Neural progenitor cell (in vitro differentiated cells): Measurements from ENCODE around the gene TSGA10IP. TPM values are rescaled to one million over a fixed set of nuclear protein-coding genes. Genes with fewer than 3 reads are reported as not detected.

Source experiments
- DNase-seq: peaks from one replicate; pipeline ENCODE4 v3.0.0-alpha.2; 2016; ENCODE audit warnings: low spot score
- H2AFZ ChIP-seq: fragments of 200-600 bp; sonication (generic); replicated peaks from 2 replicates; pipeline ENCODE4 v1.6.1; 2016; ENCODE audit warnings: antibody characterized with exemption
- H3F3A ChIP-seq: fragments of 200-600 bp; sonication (generic); 2 replicates; pipeline ENCODE4 v1.6.1; 2016; ENCODE audit warnings: antibody characterized with exemption, low read depth
- H3K27ac ChIP-seq: fragments of 200-600 bp; sonication (generic); 2 replicates; pipeline ENCODE4 v1.5.1; 2016; ENCODE audit warnings: mild to moderate bottlenecking
- H3K27me3 ChIP-seq: fragments of 200-600 bp; sonication (generic); 2 replicates; pipeline ENCODE4 v1.6.1; 2016; ENCODE audit warnings: mild to moderate bottlenecking, moderate library complexity
- H3K36me3 ChIP-seq: fragments of 200-600 bp; sonication (generic); 2 replicates; pipeline ENCODE4 v1.5.1; 2016
- H3K4me1 ChIP-seq: fragments of 200-600 bp; sonication (generic); 2 replicates; pipeline ENCODE4 v1.6.1; 2016; ENCODE audit warnings: mixed run types
- H3K4me2 ChIP-seq: fragments of 200-600 bp; sonication (generic); 2 replicates; pipeline ENCODE4 v1.6.1; 2016
- H3K4me3 ChIP-seq: fragments of 200-600 bp; sonication (generic); 2 replicates; pipeline ENCODE4 v1.5.1; 2016
- H3K79me2 ChIP-seq: fragments of 200-600 bp; sonication (generic); 2 replicates; pipeline ENCODE4 v1.6.1; 2016; ENCODE audit warnings: low read depth
- H3K9ac ChIP-seq: fragments of 200-600 bp; sonication (generic); 2 replicates; pipeline ENCODE4 v1.6.1; 2016
- H3K9me3 ChIP-seq: fragments of 200-600 bp; sonication (generic); 2 replicates; pipeline ENCODE4 v1.5.1; 2016; ENCODE audit warnings: low read depth
- H4K20me1 ChIP-seq: fragments of 200-600 bp; sonication (generic); 2 replicates; pipeline ENCODE4 v1.6.1; 2016; ENCODE audit warnings: low read depth
- H3K27ac Mint-ChIP-seq: 3 replicates; pipeline ENCODE4 v1.8.0; 2021; ENCODE audit warnings: mixed read lengths
- H3K27me3 Mint-ChIP-seq: 2 replicates; pipeline ENCODE4 v1.8.0; 2022; ENCODE audit warnings: low read depth, mild to moderate bottlenecking, inconsistent platforms, moderate library complexity, mixed read lengths; ENCODE audit not compliant: insufficient read depth
- H3K36me3 Mint-ChIP-seq: 3 replicates; pipeline ENCODE4 v1.8.0; 2021; ENCODE audit warnings: mixed read lengths
- H3K4me1 Mint-ChIP-seq: 3 replicates; pipeline ENCODE4 v1.8.0; 2021; ENCODE audit warnings: mixed read lengths
- H3K4me3 Mint-ChIP-seq: 3 replicates; pipeline ENCODE4 v1.8.0; 2021; ENCODE audit warnings: mild to moderate bottlenecking, moderate library complexity, mixed read lengths
- H3K9me3 Mint-ChIP-seq: 3 replicates; pipeline ENCODE4 v1.8.0; 2020; ENCODE audit warnings: mixed read lengths
- EZH2 ChIP-seq: fragments of 200-600 bp; sonication (generic); IDR thresholded peaks from 2 replicates; pipeline ENCODE4 v1.6.1; 2017; ENCODE audit warnings: antibody characterized with exemption, mild to moderate bottlenecking, moderate library complexity
- EZH2phosphoT487 ChIP-seq: fragments of 200-600 bp; sonication (generic); IDR thresholded peaks from 2 replicates; pipeline ENCODE4 v1.6.1; 2017; ENCODE audit warnings: antibody characterized with exemption
- total RNA-seq: library from RNA; depleted of rRNA; stranded (reverse); fragments of >200 nt; gene quantifications from 2 replicates; pipeline ENCODE4 v1.2.3, GENCODE V29; 2015; ENCODE audit warnings: low replicate concordance
- TF ChIP-seq, protein P1 (sequence below): fragments of 200-600 bp; sonication (generic); IDR thresholded peaks from 2 replicates; pipeline ENCODE4 v1.5.1; 2017; ENCODE audit warnings: antibody characterized with exemption, mild to moderate bottlenecking

The TSGA10IP gene
- total RNA-seq, 1 donor from 2014 or later = 3.0 TPM

DNA sequence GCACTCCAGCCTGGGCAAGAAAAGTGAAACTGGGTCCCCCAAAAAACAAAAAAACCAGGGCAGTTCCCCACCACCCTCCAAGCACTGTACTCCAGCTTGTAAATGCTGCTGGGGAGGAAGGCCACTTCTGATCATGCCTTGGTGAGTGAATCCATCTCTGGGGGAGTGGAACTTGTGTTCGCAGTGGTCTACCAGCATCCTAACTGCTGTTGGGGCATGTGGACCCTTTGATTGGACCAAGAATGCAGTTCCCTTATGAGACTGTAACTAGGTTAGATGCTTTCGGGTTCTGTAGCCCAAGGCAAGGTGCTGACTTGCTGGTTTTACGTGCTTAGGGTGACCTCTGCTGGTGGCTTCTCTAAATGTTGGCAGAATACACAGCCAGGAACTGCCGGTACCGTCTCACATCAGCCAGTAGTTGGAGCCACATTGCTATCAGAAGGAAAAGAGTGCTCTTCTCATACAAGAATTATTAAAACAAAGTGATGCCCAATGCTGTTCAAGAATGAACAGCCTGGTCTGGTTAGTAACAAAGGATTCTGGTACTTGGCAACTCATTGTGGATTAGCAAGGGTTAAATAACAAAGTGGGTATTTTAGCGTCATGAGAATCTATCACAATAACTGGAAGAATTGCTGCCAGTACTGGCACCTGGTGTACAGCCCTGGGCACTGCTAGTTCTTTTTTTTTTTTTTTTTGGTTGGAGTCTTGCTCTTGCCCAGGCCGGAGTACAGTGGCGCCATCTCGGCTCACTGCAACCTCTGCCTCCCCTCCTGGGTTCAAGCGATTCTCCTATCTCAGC, 43.7 kb downstream of the TSGA10IP start:
- Histone ChIP-seq H4K20me1 (no peaks in the 10 kb centered on the region), H3K9me3 (no peaks in the 10 kb centered on the region), H3F3A (peaks cover 10% of the 10 kb centered on the region), H2AFZ (peak overlapping the region; percentile 76), H3K36me3 (no peaks in the 10 kb centered on the region), H3K9ac (no peak overlapping the region), H3K4me2 (no peak overlapping the region), H3K79me2 (no peaks in the 10 kb centered on the region), H3K27me3 (no peaks in the 10 kb centered on the region), H3K4me1 (no peaks in the 10 kb centered on the region), H3K27ac (no peak overlapping the region), H3K4me3 (no peak overlapping the region)
- peak; percentile 94 for DNase-seq
- H3K4me3 Mint-ChIP-seq = peak overlapping the region; percentile 9
- no peaks in the 10 kb centered on the region for H3K9me3 Mint-ChIP-seq
- H3K36me3 Mint-ChIP-seq = peaks cover 2% of the 10 kb centered on the region
- TF ChIP-seq EZH2 (no peak), EZH2phosphoT487 (no peak)
- TF ChIP-seq, protein P1, sequence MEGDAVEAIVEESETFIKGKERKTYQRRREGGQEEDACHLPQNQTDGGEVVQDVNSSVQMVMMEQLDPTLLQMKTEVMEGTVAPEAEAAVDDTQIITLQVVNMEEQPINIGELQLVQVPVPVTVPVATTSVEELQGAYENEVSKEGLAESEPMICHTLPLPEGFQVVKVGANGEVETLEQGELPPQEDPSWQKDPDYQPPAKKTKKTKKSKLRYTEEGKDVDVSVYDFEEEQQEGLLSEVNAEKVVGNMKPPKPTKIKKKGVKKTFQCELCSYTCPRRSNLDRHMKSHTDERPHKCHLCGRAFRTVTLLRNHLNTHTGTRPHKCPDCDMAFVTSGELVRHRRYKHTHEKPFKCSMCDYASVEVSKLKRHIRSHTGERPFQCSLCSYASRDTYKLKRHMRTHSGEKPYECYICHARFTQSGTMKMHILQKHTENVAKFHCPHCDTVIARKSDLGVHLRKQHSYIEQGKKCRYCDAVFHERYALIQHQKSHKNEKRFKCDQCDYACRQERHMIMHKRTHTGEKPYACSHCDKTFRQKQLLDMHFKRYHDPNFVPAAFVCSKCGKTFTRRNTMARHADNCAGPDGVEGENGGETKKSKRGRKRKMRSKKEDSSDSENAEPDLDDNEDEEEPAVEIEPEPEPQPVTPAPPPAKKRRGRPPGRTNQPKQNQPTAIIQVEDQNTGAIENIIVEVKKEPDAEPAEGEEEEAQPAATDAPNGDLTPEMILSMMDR = peak; percentile 99
- no peaks in the 10 kb centered on the region for H3K27me3 Mint-ChIP-seq
- peaks cover 2% of the 10 kb centered on the region for H3K4me1 Mint-ChIP-seq
- H3K27ac Mint-ChIP-seq = peak overlapping the region; percentile 88

DNA sequence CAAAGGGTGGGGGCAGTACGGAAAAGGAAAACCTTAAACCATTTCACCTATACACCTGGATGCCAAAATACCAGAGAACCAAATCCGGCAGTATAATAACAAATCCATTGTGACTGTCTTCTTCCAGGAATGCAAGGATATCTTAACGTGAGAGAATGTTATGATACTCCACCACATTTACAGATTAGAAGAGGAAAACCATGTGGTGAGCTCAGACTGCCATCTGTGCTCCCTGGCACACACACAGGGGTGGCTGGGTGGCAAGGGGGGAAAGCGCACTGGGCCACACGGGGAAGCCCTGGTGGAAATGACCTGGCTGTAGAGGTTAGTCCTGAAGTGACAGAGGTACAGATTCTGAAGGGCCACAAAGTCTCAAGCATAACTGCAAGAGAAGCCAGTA, 46.8 kb downstream of the TSGA10IP start:
- Histone ChIP-seq H3K4me1 (no peaks in the 10 kb centered on the region), H3K79me2 (no peaks in the 10 kb centered on the region), H3K27me3 (no peaks in the 10 kb centered on the region), H3F3A (peaks cover 15% of the 10 kb centered on the region), H3K36me3 (no peaks in the 10 kb centered on the region), H2AFZ (no peak overlapping the region), H4K20me1 (no peaks in the 10 kb centered on the region), H3K4me2 (no peak overlapping the region), H3K9ac (no peak overlapping the region), H3K9me3 (no peaks in the 10 kb centered on the region), H3K27ac (no peak overlapping the region), H3K4me3 (no peak overlapping the region)
- Mint-ChIP-seq H3K4me1 (peaks cover 2% of the 10 kb centered on the region), H3K4me3 (no peak overlapping the region), H3K27ac (no peak overlapping the region), H3K36me3 (peaks cover 8% of the 10 kb centered on the region), H3K9me3 (no peaks in the 10 kb centered on the region), H3K27me3 (no peaks in the 10 kb centered on the region)
- DNase-seq = no peak
- TF ChIP-seq, protein P1 = no peak
- TF ChIP-seq EZH2 (no peak), EZH2phosphoT487 (no peak)

GRCh38 chr11:65997286-65997685, 52.0 kb downstream of the TSGA10IP start:
- peaks cover 25% of the 10 kb centered on the region for H3K36me3 Mint-ChIP-seq
- Histone ChIP-seq H3K79me2 (peaks cover 22% of the 10 kb centered on the region), H2AFZ (no peak overlapping the region), H3F3A (peaks cover 14% of the 10 kb centered on the region), H3K9ac (no peak overlapping the region), H3K4me2 (no peak overlapping the region), H3K4me1 (peaks cover 3% of the 10 kb centered on the region), H3K27me3 (no peaks in the 10 kb centered on the region), H4K20me1 (no peaks in the 10 kb centered on the region), H3K27ac (no peak overlapping the region), H3K9me3 (no peaks in the 10 kb centered on the region), H3K4me3 (no peak overlapping the region), H3K36me3 (peaks cover 4% of the 10 kb centered on the region)
- H3K9me3 Mint-ChIP-seq = no peaks in the 10 kb centered on the region
- peaks cover 4% of the 10 kb centered on the region for H3K27me3 Mint-ChIP-seq
- no peak overlapping the region for H3K27ac Mint-ChIP-seq
- TF ChIP-seq EZH2phosphoT487 (no peak), EZH2 (no peak)
- TF ChIP-seq, protein P1 = no peak
- peak overlapping the region; percentile 3 for H3K4me3 Mint-ChIP-seq
- H3K4me1 Mint-ChIP-seq = peaks cover 15% of the 10 kb centered on the region
- DNase-seq = no peak
